ENCODE measurements around the gene EGR2.

- no peak for TF ChIP-seq CTCF (IDR thresholded peaks at IDR 0.05)
- no peak for TF ChIP-seq POLR2AphosphoS5 (IDR thresholded peaks at IDR 0.05)
- TF ChIP-seq EP300 (IDR thresholded peaks at IDR 0.05; ENCODE audit: low read depth): no peak
- no peak for TF ChIP-seq POLR2A (IDR thresholded peaks at IDR 0.05)
Observed at GRCh38 chr10:62790019-62790555, 26.1 kb downstream of the EGR2 start.
